AG08395 (cell line): Measurements from ENCODE around the gene KLK10.
"Not testable (repeated sequence)": the region's sequence is repeated elsewhere in the genome, so short reads cannot be mapped to it uniquely, and the experiment has no call there.

Experiments
- DNase-seq: peaks from one replicate; pipeline ENCODE4 v3.0.0; 2012; ENCODE audit warnings: mixed read lengths, low spot score

The KLK10 gene

DNA sequence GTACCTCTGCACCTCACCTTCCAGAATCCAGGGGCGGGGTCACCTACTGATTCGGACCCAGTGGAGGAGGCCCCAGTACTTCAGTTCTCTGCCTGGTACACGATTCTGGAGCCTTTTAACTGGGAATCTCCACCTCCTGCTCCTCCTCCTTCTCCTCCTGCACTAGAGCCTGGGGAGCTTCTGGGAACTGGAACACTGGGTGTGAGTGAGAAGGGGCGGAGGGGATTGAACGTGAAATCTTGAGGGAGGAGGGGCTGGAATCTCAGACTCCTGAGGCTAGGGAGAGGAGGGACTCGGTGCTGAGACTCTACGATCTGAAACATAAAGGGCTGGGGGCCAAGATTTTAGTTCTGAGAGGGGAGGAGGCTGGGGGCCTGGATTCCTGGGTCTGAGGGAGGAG lies 18.0 kb downstream of the KLK10 start, which contains the start of gene KLK8:
KLK8 (minus strand) TSS at position 90 of the 400 bp plus-strand sequence. CDS start 437 bp downstream, outside the sequence.
- DNase-seq: no peak

DNA sequence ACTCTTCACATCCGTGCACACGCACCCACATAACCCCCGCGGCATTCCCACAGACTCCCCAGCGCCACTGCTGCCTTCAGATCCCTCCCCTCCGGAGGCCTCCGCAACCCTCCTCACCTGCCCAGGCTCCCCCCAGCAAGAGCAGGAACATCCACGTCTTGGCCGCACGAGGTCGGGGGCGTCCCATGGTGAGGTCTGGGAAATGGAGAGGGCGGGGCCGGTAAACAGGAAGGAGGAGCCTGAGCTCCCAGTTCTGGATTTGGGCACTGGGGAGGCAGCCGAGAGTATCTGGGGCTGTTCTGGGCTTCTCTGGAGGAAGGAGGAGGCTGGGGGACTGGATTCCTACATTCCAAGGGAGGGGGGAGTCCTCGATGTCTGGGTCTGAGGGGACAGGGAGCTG lies 18.5 kb downstream of the KLK10 start:
- DNase-seq: no peak

DNA sequence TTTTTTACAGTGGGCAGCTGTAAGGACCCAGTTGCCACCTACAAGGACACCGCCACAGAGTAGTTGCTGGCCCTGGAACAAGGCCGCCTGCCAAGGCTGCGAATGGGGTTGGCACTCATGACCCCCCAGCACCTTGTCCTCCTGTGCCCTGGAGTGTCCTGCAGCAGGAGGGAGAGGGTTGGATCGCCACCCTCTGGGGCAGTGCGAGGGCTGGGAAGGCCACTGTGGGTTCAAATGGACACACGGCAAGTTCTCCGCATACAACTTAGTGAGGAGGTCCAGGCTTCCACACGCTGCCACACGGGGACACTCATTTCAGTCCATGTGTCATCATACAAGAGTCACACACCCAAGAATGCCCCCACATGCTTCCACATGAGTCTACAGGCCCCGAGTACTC lies 19.1 kb downstream of the KLK10 start:
- DNase-seq: no peak

DNA sequence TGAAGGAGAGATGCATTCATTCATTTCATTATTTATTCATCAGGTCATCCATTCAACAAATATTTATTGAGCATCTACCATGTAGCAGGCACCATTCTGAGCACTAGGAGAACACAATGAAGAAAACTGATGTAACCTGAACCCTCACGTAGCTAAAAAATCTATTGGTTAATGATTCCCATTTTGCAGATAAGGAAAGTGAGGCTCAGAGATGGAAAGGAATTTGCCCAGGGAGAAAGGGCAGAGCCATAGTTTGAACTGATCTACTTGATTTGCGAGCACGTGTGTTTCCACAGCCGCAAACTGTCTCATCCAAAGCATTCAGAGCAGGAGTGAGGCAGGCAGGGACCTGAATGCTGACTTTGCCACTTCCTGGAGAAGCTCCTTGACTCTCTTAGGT lies 20.8 kb downstream of the KLK10 start:
- DNase-seq: no peak

DNA sequence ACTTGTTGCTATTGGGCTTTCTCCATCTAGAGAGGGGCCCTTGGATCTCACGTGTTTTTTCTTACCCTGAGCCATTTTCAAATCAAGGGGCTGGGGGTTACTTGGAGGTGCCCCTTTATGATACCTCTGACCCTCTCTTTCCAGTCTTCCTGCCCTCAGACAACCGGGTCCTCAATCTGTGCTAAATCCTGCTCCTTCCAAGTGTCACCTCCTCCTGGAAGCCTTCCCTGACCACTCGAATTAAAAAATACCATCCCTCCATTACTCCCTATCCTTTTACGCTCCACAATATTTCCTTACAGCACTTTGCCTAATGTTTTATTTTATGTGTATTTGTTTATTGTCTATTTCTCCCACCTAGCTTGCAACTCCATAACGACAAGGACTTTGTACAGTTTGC lies 21.4 kb downstream of the KLK10 start:
- no peak for DNase-seq

DNA sequence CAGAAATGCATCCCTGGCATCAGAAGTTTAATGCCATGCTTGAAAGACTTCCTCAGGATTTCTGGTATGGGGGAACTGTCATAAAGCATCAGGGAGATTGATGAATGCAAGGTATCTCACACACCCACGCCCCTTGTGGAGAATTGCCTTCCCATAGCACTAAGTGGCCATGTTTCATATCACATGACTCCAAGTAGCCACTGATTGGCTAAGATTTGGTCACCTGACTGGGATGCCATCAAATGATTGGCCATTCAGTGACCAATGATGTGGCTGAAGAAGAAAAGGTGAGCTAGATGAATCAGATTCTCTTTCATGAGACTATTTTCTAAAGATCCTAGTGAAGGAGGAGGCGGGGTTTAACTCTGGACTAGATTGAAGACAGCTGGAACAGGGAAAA lies 25.4 kb downstream of the KLK10 start:
- DNase-seq: no peak

DNA sequence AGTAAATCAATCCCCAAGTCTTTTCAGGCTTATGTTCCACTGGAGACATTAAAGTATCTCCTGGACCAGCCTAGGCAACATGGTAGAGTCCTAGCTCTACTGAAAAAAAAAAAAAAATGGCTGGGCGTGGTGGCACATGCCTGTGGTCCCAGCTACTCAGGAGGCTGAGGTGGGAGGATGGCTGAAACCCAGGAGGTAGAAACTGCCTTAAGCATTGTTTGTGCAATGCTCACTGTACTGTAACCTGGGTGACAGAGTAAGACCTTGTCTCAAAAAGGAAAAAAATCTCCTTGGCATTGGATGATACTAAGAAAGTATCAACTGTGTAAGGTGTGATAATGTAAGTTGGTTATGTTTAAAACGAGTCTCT lies 26.9 kb downstream of the KLK10 start:
- no peak for DNase-seq

DNA sequence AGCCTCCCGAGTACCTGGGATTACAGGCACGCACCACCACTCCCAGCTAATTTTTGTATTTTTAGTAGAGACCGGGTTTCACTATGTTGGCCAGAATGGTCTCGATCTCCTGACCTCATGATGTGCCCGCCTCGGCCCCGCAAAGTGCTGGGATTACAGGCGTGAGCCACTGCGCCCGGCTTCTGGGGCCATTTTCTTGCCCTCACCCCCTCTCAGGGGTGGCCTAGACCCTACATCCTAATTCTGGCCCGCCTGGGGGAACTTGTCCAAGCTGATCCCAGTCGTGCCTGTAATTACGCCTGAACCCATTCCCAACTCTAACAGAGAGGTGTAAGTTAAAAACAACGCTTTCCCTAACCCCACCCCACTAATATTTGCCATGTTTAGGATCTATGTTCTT lies 35.1 kb downstream of the KLK10 start:
- not testable (repeated sequence) for DNase-seq

DNA sequence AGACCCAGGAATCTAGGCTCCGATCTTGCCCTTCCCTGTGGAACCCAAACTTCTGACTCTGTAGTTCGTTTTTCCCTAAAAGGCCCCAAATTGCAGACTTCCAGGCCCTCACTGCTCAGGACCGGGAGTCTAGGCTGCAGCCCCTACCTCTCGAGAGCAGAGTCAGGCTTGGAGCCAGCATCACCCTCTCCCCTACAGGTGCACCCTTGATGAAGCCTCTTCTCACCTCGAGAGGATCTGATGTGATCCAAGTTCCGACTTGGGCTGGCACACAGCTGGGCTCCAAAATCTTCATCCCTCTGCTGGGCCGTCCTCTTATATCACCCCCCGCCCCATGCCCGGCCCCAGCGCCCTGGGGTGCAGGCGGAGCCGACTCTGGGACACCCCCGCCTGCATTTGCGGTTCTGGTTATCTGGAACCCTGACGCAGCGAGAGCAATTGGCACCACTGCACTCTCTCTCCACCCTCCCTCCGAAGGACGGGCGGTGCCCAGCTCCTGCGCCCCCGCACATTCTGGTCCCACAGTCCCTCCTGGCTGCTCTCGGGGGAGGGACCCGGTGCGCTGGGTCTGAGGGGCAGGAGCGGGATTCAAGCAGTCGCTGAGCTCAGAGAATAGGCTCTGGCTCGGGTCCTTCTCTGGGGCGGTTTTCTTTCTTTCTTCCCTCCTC lies 35.8 kb downstream of the KLK10 start, which contains the start of gene KLK7:
KLK7 (minus strand) TSS at position 293 of the 668 bp plus-strand sequence. CDS start 1,518 bp downstream, outside the sequence.
- no peak for DNase-seq

DNA sequence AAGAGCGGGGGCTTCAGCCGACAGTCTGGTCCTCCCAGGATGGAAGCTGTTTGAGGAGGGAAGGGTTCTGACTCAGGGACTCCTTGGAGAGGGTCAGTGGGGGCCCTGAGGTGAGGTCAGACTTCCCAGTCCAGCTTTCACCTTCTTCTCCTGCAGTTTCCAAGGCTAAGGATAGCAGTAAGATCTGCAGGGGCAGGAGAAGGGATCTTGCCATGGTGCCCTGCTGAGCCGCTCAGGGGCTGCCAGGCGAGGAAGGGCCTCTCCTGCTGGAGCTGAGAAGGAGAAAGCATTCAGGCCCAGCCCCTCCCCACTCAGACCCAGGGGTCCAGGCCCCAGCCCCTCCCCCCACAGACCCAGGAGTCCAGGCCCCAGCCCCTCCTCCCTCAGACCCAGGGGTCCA lies 37.3 kb downstream of the KLK10 start:
- DNase-seq: no peak

DNA sequence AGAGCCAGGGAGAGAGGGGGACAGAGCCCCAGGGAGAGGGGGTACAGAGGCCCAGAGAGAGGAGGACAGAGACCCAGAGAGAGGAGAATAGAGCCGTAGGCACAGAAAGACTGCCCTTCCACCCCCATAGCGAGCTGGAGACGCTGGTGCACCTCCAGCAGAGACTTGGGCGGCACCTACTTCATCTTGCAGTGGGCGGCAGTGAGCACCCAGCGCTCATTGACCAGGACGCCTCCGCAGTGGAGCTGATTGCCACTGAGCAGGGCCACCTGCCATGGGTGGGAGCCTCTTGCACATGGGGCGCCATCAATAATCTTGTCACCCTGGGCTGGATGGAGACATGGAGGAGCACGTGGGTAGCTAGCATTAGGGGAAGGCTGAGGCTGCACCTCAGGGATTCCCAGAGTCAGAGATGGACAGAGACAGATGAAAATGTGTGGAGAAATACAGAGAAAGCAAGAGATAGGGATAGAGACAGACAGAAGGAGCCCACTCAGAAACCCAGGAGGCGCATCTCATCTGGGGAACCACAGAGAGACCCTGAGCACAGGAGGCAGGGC lies 37.8 kb downstream of the KLK10 start:
- DNase-seq: no peak

DNA sequence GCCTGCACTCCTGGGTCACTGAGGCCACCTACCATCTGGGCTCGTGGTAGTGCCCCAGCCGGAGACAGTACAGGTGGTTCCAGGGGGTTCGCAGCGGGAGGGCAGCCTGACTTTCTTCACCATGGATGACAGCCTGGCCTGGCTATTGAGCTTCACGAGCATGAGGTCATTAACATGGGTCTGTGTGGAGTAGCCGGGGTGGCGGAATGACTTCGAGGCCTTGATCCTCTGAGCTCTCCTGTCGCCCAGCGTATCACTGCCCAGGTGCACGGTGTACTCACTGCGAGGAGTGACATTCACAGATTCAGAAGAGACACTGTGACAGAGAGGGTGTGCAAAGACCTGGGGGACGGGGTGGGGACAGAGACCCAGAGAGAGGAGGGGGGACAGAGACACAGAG lies 39.3 kb downstream of the KLK10 start:
- no peak for DNase-seq

DNA sequence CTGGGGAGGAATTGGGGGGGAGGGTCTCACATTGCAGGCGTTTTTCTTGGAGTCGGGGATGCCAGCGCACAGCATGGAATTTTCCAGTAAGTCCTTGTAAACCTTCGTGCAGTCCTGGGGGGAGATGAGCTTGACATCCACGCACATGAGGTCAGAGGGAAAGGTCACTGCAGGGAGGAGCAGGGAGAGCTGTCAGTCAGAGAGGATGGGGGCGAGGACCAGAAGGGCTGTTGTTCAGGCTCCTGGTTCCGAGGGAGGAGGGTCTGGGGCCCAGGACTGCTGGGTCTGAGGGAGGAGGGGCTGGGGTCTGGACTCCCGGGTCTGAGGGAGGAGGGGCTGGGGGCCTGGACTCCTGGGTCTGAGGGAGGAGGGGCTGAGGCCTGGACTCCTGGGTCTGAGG lies 39.8 kb downstream of the KLK10 start:
- no peak for DNase-seq

DNA sequence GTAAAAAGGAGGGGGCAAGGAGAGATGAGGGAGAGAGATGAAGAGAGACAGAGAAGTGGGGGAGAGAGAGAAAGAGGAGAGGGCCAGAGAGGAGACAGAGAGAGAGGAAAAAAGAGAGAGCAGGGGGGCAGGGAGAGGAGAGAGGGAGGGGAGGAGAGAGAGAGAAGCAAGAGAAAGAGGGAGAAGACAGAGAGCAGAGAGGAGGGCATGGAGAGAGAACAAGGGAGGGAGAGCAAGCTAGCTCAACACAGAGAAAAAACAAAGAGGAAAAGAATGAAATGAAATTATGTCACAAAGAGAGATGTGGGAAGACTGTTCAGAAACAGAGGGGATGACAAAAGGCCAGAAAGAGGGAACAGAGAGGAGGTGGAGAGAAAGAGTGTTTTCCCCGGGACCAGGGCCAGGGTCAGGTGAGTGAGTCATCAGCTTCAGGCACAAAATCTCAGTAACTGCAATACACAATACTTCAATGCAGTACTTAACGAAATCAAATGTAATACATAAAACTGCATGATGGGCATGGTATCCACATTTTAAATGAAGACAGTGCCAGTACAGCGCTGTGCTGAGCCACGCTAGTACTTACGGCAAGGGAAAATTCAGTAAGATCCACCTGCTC lies 40.6 kb downstream of the KLK10 start:
- no peak for DNase-seq

DNA sequence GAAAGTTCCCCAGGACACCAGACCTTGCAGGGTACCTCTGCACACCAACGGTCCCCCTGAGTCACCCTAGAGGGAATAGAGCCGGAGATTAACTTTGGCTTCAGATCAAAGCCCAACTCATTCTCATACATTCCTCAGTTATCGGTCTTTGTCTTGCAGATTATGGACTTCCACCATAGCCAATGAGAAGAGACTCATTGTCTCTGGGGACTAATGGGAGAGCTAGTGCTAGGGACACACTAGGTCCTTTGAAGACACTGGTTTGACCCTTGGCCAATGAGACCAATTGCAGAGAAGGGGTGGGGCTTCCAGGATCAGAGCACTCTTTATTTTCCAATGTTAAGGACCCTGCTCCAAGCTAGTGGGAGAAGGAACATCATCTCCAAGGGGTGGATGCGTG lies 41.9 kb downstream of the KLK10 start:
- DNase-seq: no peak

DNA sequence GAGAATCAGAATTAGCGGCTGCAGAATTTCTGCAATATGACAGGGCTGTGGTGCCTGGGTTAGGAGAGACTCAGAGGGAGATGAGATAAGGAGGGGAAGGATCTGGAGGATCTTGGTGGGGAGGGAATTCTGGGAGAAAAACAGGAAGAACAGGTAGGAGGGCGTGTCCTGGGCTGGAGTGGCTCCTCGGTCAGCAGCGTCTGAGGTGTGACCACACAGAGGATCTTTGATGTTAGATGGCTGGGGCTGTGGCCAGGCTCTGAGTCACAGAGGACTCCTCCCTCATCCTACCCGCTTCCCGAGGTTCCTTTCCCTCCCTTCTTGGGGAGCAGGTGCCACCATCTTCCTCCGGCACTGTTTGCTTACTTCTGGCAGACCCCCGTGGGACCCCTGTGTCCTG lies 43.7 kb downstream of the KLK10 start:
- no peak for DNase-seq

DNA sequence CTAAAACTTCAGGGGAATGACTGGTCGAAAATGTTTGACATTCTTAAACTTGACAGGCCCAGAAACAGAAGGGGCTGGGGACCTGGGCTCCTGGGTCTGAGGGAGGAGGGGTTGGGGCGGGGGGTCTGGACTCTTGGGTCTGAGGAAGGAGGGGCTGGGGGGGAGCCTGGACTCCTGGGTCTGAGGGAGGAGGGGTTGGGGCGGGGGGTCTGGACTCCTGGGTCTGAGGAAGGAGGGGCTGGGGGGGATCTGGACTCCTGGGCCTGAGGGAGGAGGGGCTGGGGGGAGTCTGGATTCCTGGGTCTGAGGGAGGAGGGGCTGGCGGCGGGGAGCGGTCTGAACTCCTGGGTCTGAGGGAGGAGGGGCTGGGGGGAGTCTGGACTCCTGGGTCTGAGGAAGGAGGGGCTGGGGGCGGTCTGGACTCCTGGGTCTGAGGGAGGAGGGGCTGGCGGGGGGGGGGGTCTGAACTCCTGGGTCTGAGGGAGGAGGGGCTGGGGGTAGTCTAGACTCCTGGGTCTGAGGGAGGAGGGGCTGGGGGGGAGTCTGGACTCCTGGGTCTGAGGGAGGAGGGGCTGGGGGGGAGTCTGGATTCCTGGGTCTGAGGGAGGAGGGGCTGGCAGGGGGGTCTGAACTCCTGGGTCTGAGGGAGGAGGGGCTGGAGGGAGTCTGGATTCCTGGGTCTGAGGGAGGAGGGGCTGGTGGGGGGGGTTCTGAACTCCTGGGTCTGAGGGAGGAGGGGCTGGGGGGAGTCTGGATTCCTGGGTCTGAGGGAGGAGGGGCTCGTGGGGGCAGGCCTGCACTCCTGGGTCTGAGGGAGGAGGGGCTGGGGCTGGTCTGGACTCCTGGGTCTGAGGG lies 44.6 kb downstream of the KLK10 start:
- DNase-seq: no peak

DNA sequence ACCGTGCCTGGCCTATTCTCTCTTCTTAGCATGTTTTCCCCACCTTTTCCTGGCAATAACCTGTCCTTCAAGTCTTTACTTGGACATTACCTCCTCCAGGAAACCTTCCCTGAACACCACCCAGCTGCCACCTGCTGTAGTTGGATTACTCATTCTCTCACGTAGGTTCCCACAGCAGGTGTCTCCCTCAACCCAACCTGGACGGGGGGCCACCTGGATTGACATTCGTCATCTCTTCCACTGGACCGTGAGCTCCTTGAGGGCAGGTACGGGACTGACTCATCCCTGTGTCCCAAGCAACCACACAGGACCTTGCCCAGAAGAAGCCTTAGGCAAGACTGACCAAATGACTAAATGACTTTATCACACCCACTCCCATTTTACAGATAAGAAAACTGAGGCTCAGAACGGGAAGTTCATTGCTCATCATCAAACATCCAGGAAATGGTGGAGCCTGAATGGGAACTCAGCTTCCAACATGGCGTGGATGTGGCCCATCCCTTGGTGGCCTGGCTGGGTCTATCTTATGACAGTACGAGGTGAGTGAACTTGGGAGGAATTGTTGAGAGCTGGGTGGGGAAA lies 46.6 kb downstream of the KLK10 start:
- DNase-seq: no peak

DNA sequence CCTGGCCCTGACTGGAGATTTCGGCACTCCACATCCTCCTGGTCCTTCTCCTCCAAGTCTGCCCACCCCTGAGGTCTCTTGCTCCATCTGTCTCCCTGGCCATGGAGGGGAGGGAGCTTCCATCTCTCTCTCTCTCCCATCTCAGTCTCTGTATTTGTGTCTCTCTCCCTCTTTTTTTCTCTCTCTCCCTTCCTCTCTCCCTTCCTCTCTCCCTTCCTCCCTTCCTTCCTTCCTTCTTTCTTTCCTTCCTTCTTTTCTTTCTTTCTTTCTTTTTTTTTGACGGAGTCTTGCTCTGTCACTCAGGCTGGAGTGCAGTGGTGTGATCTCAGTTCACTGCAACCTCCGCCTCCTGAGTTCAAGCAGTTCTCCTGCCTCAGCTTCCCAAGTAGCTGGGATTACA lies 49.7 kb downstream of the KLK10 start:
- DNase-seq: not testable (repeated sequence)

DNA sequence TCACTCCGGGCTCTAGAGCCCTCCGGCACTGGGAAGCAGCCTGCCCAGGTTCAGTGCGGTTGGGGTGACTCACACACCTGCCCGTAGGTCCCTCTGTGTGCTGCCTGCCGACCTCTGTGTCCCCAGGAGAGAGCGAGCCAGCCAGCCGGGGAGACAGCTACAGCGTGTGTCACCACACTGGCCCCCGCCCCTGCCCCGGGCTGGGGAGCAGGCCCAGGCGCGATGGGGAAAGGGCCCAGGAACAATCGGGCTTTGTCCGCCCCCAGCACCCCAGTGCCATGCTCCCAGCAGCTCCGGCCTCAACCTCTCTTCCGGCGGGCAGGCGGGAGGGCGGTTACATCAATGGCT lies 50.1 kb downstream of the KLK10 start, which contains the start of gene KLK6:
KLK6 (minus strand) TSS at position 179 of the 348 bp plus-strand sequence. CDS start 1,487 bp downstream, outside the sequence.
- no peak for DNase-seq

DNA sequence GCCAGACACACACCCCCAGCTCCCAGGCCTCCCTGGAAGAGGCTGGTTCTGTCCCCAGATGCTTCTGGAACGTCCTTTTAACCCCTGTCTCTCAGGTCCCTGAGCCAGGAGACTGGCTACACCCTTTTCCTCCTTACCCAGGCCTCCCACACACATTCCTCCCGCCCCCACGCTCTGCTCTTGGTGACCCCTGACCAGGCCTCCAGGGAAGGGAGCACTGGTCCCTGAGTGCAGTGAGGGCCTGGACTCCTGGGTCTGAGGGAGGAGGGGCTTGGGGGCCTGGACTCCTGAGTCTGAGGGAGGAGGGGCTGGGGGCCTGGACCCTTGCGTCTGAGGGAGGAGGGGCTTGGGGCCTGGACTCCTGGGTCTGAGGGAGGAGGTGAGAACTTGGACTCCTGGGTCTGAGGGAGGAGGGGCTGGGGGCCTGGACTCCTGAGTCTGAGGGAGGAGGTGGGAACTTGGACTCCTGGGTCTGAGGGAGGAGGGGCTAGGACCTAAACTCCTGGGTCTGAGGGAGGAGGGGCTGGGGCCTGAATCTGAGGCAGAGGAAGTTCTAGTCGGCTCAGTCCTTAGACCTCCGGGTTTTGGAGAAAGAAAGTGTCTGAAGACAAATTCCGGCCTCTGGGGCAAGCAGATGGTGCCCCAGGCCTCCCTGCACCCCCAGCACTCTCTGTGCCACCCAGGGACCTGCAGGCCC lies 50.6 kb downstream of the KLK10 start:
- DNase-seq: no peak
